Vagina (tissue), 2 donors: Measurements from ENCODE around the gene OGN. TPM values are rescaled to one million over a fixed set of nuclear protein-coding genes. Genes with fewer than 3 reads are reported as not detected.
A peak's percentile ranks its signal among the peaks of the same experiment; 100 is the strongest.

ENCODE experiments used
- DNase-seq, 2 donors: peaks; one replicate each; pipeline ENCODE4 v3.0.0-alpha.2; 2017; ENCODE audit errors: extremely low spot score in 2 of 2
- H3K27ac ChIP-seq: fragments of 200-600 bp; sonication (generic); one replicate; pipeline ENCODE4 v1.5.1; 2019
- H3K27me3 ChIP-seq: fragments of 200-600 bp; sonication (generic); one replicate; pipeline ENCODE4 v1.5.1; 2019
- H3K36me3 ChIP-seq, 2 donors: fragments of 200-600 bp; sonication (generic); one replicate each; pipeline ENCODE4 v1.5.1; 2017 to 2019
- H3K4me1 ChIP-seq: fragments of 200-600 bp; sonication (generic); one replicate; pipeline ENCODE4 v1.5.1; 2019
- H3K4me3 ChIP-seq, 2 donors: fragments of 200-600 bp; sonication (generic); 1 replicate in 1 of 2; 2 replicates in 1 of 2; pipeline ENCODE4 v1.5.1; 2016 to 2019
- H3K9me3 ChIP-seq: fragments of 200-600 bp; sonication (generic); one replicate; pipeline ENCODE4 v1.5.1; 2019
- POLR2A ChIP-seq, 2 donors: fragments of 450-650 bp; IDR thresholded peaks; one replicate each; pipeline ENCODE4 v1.6.1; 2017; ENCODE audit warnings: antibody characterized with exemption in 2 of 2, mild to moderate bottlenecking in 2 of 2, moderate library complexity in 2 of 2
- POLR2AphosphoS5 ChIP-seq, 2 donors: sonication (generic); formaldehyde crosslinking; IDR thresholded peaks; one replicate each; pipeline ENCODE4 v1.9.0; 2017; ENCODE audit warnings: antibody characterized with exemption in 2 of 2, mild to moderate bottlenecking in 2 of 2, low read depth in 1 of 2; ENCODE audit not compliant: insufficient read depth in 1 of 2
- intact Hi-C: fragments of 100-400 bp; cut with DNase I; formaldehyde crosslinking; loops from one replicate; pipeline ENCODE4 v1.15.1; 2023
- total RNA-seq: library from RNA; depleted of rRNA; stranded (reverse); fragments of >200 nt; gene quantifications from one replicate; pipeline ENCODE4 v1.2.3, GENCODE V29; 2016
- TF ChIP-seq, protein P1 (sequence below), 3 experiments: fragments of 450-650 bp in 2 of 3; fragments of 200-600 bp in 1 of 3; sonication (generic) in 1 of 3; IDR thresholded peaks; one replicate each; pipeline ENCODE4 v1.5.1; 2017 to 2019; ENCODE audit warnings: antibody characterized with exemption in 3 of 3, mild to moderate bottlenecking in 2 of 3, moderate library complexity in 2 of 3

The OGN gene
- total RNA-seq, 1 donor from 2014 or later: 11.5 TPM

DNA sequence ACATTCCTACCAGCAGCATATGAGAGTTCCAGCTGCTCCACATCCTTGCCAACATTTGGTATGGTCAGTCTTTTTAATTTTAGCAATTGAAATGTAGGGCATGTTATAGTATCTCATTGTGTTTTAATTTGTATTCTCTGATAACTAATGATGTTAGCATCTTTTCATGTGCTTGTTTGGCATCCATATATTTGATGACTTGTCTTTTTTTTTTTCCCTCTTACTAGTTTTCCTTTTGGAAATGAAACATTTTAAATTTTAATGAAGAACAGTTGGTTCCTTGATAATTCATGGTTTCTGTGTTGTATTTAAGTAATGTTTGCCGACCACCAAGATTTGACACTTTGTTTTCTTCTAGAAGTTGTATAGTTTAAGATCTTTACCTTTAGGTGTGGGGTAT, 8.8 kb downstream of the OGN start:
- Histone ChIP-seq H3K4me1 (no peaks in the 10 kb centered on the region), H3K36me3 (no peaks in the 10 kb centered on the region), H3K4me3 (no peak overlapping the region), H3K27ac (no peak overlapping the region), H3K9me3 (no peaks in the 10 kb centered on the region), H3K27me3 (no peaks in the 10 kb centered on the region)
- intact Hi-C loops: no loop called here
- TF ChIP-seq POLR2A (IDR thresholded peaks at IDR 0.05) (no peak), POLR2AphosphoS5 (IDR thresholded peaks at IDR 0.05; ENCODE audit: insufficient read depth in 1 of 2, low read depth in 1 of 2) (no peak)
- TF ChIP-seq, protein P1, sequence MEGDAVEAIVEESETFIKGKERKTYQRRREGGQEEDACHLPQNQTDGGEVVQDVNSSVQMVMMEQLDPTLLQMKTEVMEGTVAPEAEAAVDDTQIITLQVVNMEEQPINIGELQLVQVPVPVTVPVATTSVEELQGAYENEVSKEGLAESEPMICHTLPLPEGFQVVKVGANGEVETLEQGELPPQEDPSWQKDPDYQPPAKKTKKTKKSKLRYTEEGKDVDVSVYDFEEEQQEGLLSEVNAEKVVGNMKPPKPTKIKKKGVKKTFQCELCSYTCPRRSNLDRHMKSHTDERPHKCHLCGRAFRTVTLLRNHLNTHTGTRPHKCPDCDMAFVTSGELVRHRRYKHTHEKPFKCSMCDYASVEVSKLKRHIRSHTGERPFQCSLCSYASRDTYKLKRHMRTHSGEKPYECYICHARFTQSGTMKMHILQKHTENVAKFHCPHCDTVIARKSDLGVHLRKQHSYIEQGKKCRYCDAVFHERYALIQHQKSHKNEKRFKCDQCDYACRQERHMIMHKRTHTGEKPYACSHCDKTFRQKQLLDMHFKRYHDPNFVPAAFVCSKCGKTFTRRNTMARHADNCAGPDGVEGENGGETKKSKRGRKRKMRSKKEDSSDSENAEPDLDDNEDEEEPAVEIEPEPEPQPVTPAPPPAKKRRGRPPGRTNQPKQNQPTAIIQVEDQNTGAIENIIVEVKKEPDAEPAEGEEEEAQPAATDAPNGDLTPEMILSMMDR (IDR thresholded peaks at IDR 0.05): no peak
- DNase-seq: no peak

DNA sequence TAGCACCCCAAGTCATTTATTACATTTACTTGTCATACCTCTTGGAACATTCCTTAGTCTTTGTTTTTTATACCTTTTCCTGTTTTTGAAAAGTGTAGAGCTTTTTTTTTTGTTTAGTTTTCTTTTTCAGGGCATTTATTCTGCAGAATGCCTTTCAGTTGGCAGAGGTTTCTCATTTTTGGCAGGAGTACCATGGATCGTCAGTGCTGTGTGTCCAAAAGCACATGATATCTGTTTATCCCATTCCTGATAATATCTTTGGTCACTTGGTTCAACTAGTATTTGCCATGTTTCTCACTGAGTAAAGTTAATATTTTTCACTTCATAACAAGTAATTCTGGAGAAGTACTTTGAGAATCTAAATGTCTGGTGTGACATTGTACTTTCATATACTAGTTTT, 10.7 kb downstream of the OGN start:
- Histone ChIP-seq H3K27ac (peak overlapping the region; percentile 25), H3K4me3 (no peak overlapping the region)
- intact Hi-C loops: no loop called here

DNA sequence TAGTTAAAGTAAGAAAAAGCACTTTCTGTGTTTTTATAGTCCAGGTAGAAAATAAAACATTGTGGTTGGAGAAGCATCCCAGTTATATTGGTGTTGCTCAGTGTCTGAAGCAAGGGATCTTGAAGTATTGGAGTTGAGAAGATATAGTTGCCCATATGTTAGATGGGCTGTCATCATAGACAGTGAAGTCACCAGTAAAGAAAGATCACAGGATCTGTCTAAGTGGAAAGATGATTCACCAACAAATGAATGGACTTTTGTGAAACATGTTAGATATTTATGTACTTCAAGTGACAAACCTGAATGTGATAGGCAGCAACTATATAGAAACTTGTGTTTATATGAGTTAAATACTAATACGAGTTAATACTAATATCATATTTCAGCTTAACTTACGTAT, 11.7 kb downstream of the OGN start:
- H3K4me1 ChIP-seq: no peaks in the 10 kb centered on the region
- H3K27ac ChIP-seq: no peak overlapping the region
- TF ChIP-seq POLR2AphosphoS5 (IDR thresholded peaks at IDR 0.05; ENCODE audit: insufficient read depth in 1 of 2, low read depth in 1 of 2) (no peak), POLR2A (IDR thresholded peaks at IDR 0.05) (no peak)
- TF ChIP-seq, protein P1 (IDR thresholded peaks at IDR 0.05): no peak
- H3K27me3 ChIP-seq: no peaks in the 10 kb centered on the region
- H3K9me3 ChIP-seq: no peaks in the 10 kb centered on the region
- intact Hi-C loops: no loop called here
- no peak for DNase-seq
- H3K36me3 ChIP-seq: no peaks in the 10 kb centered on the region
- H3K4me3 ChIP-seq: no peak overlapping the region

More for the DNA sequence above, 10.7 kb downstream of the OGN start:
- TF ChIP-seq POLR2AphosphoS5 (IDR thresholded peaks at IDR 0.05; ENCODE audit: insufficient read depth in 1 of 2, low read depth in 1 of 2): no peak
- TF ChIP-seq, protein P1 (IDR thresholded peaks at IDR 0.05): no peak
- no peak for TF ChIP-seq POLR2A (IDR thresholded peaks at IDR 0.05)
- Histone ChIP-seq H3K4me1 (no peaks in the 10 kb centered on the region), H3K27me3 (no peaks in the 10 kb centered on the region), H3K36me3 (no peaks in the 10 kb centered on the region), H3K9me3 (no peaks in the 10 kb centered on the region)
- DNase-seq: no peak

DNA sequence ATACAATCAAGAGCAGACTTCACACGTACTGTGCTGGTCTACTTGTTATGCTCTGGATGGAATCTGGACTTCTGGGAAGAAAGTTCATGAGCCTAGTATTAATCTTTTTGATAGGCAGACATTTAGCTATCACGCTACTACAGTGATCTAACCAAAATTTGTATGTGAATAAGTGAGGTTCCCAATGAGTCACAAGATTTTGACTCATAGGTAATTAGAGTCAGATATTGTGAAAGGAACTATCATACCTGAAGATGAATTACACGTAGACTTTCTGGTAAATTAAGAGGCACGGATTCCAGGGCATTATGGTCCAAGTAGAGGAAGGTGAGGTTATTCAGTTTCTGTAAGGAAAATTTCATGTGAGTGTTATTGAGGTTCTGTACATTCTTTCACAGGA, 18.4 kb downstream of the OGN start:
- no peak overlapping the region for H3K4me3 ChIP-seq
- no peak for DNase-seq
- H3K27ac ChIP-seq: no peak overlapping the region
- no peaks in the 10 kb centered on the region for H3K27me3 ChIP-seq
- H3K9me3 ChIP-seq: no peaks in the 10 kb centered on the region
- peak in 1 of 2 donors; percentile 52 for TF ChIP-seq POLR2AphosphoS5 (IDR thresholded peaks at IDR 0.05; ENCODE audit: insufficient read depth in 1 of 2, low read depth in 1 of 2)
- TF ChIP-seq, protein P1 (IDR thresholded peaks at IDR 0.05): no peak
- intact Hi-C loops: no loop called here
- H3K4me1 ChIP-seq: no peaks in the 10 kb centered on the region
- no peaks in the 10 kb centered on the region for H3K36me3 ChIP-seq

DNA sequence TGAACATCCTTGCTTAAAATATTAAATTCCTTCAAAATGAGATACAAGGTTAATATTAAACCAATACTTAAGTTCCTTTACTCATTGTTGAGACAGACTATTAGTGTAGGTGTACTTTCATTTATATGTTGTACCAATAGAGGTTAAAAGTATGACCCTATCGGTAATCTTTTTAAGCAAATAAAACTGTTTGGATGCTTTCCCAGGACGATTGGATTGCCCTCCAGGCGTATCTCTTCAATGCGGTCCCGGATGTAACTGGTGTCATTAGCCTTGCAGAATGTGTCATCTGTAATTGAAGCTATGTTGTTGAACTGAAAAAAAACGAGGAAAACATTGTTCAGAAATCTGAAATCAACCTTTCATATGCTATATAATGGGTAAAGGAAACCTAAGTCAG, 18.9 kb downstream of the OGN start:
- TF ChIP-seq POLR2AphosphoS5 (IDR thresholded peaks at IDR 0.05; ENCODE audit: insufficient read depth in 1 of 2, low read depth in 1 of 2) (no peak), POLR2A (IDR thresholded peaks at IDR 0.05) (no peak)
- TF ChIP-seq, protein P1 (IDR thresholded peaks at IDR 0.05): no peak
- no peaks in the 10 kb centered on the region for H3K9me3 ChIP-seq
- no peak overlapping the region for H3K27ac ChIP-seq
- no peaks in the 10 kb centered on the region for H3K36me3 ChIP-seq
- DNase-seq: no peak
- intact Hi-C loops: no loop called here
- no peaks in the 10 kb centered on the region for H3K4me1 ChIP-seq
- H3K27me3 ChIP-seq: no peaks in the 10 kb centered on the region
- no peak overlapping the region for H3K4me3 ChIP-seq
